ENCODE results near the gene TCF7L2.

DNA sequence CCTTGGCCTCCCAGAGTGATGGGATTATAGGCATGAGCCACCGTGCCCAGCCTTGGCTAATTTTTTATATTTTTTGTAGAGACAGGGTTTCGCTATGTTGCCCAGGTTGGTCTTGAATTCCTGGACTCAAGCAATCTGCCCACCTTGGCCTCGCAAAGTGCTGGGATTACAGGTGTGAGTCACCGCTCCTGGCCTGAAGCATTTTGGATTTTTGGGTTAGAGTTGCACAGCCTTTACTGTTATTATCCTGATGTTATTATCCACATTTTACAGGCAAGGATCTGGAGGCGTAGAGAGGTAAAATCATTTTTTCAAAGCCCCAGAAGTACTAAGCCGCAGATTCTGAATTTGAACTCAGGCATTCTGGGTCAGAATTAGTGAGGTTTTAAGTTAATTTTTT lies 75.4 kb downstream of the TCF7L2 start:
- TF ChIP-seq BRD4 (IDR thresholded peaks at IDR 0.05) (no peak), TEAD4 (IDR thresholded peaks at IDR 0.05; ENCODE audit: low read length) (no peak), TEAD4 (CRISPR knock-in tag; IDR thresholded peaks at IDR 0.05; ENCODE audit: borderline replicate concordance) (no peak), SIN3B (IDR thresholded peaks at IDR 0.05; ENCODE audit: low read depth) (no peak), XRCC5 (IDR thresholded peaks at IDR 0.05; ENCODE audit: low read depth, low read length) (no peak), POLR2A (conservative IDR thresholded peaks at IDR 0.05) (no peak), MED1 (CRISPR knock-in tag; IDR thresholded peaks at IDR 0.05; ENCODE audit: borderline replicate concordance) (no peak), ZC3H4 (CRISPR knock-in tag; IDR thresholded peaks at IDR 0.05; ENCODE audit: borderline replicate concordance) (no peak), SMC3 (conservative IDR thresholded peaks at IDR 0.05; ENCODE audit: insufficient read depth, low read depth, low read length) (no peak)
- TF ChIP-seq, protein P1, sequence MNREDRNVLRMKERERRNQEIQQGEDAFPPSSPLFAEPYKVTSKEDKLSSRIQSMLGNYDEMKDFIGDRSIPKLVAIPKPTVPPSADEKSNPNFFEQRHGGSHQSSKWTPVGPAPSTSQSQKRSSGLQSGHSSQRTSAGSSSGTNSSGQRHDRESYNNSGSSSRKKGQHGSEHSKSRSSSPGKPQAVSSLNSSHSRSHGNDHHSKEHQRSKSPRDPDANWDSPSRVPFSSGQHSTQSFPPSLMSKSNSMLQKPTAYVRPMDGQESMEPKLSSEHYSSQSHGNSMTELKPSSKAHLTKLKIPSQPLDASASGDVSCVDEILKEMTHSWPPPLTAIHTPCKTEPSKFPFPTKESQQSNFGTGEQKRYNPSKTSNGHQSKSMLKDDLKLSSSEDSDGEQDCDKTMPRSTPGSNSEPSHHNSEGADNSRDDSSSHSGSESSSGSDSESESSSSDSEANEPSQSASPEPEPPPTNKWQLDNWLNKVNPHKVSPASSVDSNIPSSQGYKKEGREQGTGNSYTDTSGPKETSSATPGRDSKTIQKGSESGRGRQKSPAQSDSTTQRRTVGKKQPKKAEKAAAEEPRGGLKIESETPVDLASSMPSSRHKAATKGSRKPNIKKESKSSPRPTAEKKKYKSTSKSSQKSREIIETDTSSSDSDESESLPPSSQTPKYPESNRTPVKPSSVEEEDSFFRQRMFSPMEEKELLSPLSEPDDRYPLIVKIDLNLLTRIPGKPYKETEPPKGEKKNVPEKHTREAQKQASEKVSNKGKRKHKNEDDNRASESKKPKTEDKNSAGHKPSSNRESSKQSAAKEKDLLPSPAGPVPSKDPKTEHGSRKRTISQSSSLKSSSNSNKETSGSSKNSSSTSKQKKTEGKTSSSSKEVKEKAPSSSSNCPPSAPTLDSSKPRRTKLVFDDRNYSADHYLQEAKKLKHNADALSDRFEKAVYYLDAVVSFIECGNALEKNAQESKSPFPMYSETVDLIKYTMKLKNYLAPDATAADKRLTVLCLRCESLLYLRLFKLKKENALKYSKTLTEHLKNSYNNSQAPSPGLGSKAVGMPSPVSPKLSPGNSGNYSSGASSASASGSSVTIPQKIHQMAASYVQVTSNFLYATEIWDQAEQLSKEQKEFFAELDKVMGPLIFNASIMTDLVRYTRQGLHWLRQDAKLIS (CRISPR knock-in tag; IDR thresholded peaks at IDR 0.05), result no peak
- TF ChIP-seq, protein P2, sequence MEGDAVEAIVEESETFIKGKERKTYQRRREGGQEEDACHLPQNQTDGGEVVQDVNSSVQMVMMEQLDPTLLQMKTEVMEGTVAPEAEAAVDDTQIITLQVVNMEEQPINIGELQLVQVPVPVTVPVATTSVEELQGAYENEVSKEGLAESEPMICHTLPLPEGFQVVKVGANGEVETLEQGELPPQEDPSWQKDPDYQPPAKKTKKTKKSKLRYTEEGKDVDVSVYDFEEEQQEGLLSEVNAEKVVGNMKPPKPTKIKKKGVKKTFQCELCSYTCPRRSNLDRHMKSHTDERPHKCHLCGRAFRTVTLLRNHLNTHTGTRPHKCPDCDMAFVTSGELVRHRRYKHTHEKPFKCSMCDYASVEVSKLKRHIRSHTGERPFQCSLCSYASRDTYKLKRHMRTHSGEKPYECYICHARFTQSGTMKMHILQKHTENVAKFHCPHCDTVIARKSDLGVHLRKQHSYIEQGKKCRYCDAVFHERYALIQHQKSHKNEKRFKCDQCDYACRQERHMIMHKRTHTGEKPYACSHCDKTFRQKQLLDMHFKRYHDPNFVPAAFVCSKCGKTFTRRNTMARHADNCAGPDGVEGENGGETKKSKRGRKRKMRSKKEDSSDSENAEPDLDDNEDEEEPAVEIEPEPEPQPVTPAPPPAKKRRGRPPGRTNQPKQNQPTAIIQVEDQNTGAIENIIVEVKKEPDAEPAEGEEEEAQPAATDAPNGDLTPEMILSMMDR (IDR thresholded peaks at IDR 0.05 in 2 of 3, conservative IDR thresholded peaks at IDR 0.05 in 1 of 3; ENCODE audit: insufficient read depth in 2 of 3, low read depth in 1 of 3, low read length in 3 of 3), result no peak
